Left hindlimb (tissue), 1 donor: ENCODE data around the gene COL1A2.

Source experiments
- DNase-seq: peaks from one replicate; pipeline ENCODE4 v3.0.0-alpha.2; 2018

COL1A2 gene

DNA sequence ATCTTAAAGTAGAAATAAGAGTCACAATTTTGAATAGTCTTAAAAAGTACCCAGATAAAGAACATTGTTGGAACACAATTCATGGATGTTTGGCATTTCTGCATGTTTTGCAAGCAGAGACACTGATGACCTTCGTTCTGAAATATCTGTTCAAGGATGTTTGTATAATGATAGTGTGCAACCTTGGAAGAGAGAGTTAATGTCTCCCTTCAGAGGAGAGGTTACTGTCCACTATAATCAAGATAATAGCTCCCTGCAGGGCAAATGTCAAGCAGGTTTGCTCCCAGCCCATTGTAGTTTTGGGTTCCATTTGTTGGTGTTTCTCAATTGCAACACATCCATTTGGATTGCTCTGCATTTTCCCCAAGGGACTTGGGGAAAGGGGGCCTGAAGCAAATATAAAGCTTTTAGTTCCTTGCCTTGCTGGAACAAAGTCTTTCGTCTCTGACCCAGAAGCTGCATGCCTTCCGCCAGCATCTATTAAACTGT is 45.2 kb downstream of the COL1A2 start:
- no peak for DNase-seq

DNA sequence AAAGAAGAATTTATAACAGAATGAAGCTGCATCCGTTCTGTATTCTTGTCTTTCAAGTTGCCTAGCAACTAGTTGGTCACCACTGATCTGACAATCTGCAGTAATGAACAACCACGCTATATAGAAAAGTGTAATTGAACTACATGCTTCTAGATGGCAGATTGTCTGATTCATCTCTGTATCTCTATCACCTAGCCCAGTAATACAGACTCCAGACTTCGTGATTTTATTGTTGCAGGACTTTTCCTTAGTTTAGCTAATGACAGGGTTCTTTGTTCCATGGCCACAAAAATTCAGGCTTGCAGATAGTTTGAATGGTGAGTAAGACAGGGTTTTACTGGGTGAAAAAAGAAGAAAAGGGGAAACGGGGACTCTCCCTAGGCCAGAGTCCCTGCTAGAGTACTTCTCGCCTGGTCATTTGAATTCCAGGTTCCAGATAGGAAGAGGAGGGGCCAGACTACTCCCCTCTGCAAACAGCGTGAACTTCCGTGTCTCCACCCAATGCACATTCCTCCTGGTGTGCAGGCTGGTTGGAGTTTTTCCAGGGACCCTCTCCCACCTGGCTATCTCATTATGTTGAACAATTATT is 45.9 kb downstream of the COL1A2 start:
- no peak for DNase-seq

DNA sequence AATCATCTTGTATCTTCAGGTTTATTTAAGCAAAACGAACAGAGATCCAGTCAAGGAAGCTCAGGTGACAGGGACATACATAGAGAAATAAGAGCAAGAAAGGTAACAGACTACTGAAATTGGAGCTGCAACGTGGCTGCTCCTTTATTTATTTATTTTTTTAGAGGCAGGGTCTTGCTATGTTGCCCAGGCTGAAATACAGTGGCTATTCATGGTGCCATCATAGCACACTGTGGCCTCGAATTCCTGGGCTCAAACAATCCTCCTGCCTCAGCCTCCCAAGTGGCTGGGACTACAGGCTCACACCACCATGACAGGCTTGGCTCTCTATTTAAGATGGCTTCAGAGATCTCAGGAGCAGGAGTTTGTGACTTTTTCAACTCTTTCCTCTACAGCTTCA is 46.4 kb downstream of the COL1A2 start:
- no peak for DNase-seq

DNA sequence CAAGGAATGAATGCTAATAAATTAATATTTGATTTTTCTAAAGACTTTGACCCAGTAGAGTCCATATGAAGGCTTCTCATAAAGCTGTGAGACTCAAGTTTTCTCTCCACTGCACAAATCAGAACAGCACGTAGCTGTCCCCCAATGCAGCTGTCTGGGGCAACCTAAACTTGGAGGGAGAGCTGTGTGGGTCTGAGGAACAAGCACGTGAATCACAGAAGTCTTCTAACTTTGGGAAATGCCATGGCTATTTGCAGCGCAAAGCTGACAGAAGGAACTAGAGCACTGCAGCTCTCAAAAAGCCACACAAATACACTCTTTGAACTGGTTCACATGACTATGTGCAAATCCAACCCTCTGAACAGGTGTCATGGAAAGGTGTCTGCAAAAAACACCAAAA is 47.9 kb downstream of the COL1A2 start:
- DNase-seq: no peak

DNA sequence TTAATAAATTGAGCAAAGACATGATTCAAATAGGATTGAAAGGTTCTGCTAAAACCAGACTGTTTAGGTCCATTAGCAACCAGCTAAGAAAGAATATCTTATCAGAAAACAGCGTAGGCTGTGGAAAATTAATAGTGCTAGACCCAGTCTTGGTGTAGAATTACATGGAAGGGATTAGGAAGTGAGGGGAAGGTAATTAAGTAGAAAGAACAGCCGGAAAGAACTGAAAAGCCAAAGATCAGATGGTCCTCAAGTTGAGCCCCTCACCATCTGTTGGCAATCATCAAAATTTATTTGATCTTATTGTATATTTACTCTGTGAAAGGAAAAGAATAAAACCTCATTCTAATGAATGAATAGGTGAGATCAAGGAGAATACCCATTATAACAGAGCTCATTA is 50.1 kb downstream of the COL1A2 start:
- DNase-seq: no peak

DNA sequence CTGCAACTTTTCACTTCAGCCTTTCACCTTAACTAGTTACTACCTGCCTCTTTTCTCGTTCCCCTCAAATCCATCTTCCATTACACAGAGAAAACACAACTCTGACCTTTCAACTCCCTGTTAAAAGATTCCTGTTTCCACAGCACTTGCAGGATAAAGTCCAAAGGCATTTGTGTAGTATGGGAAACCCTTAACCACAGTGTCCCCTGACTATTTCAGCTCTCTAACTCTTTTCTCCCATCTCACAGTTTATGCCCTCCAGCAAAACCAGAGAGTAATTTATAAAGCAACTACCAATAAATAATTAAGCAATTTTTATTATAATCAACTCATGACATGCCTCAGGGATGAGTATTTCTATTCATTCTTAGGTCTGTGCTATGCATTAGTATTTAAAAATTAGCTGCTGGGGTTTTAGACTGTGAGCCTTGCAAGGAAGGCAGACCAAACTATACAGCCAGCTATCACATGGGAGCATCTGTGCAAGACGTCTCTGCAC is 51.0 kb downstream of the COL1A2 start:
- DNase-seq: no peak

DNA sequence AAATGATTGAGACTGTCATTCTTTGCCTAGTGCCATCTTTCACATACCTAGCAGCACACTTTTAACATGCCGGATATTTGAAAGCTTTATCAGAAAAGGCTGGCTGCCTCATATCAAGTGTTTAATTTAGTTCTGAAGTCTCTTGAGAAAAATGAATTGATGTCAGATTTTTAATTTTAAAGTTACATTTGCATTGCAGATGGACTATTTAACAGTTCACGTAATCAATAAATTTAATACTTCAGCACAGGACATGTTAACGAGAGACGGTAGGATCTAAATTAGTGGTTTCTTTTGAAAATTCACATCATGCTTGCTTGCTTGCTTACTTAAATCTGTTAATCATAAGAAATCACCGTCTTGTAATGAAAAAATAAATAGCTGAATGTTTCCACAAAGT is 51.6 kb downstream of the COL1A2 start:
- no peak for DNase-seq

DNA sequence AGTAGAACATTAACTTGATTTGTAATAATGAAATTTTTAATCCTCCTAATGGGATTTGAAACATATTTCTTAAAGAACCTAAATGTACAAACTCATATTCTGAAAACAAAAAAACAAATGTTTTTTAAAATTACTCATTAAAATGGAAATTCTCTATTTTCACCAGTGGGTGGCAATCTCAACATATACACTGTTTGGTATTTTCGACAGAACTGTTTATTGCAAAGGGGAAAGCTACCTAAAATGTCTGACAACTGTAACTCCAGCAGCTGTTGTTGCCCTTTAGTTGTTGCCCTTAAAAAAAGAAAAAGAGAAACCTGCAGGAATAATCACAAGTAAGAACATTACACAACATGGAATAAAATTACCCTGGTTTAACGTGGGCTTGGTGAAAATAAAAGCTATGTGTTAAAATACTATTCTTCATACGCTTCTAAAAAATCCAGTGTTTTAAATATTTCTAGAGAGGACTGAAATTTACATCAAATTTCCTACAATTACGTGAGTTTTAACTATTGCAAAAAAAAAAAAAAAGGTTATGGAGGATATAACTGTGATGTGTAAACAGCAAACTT is 54.5 kb downstream of the COL1A2 start:
- no peak for DNase-seq

DNA sequence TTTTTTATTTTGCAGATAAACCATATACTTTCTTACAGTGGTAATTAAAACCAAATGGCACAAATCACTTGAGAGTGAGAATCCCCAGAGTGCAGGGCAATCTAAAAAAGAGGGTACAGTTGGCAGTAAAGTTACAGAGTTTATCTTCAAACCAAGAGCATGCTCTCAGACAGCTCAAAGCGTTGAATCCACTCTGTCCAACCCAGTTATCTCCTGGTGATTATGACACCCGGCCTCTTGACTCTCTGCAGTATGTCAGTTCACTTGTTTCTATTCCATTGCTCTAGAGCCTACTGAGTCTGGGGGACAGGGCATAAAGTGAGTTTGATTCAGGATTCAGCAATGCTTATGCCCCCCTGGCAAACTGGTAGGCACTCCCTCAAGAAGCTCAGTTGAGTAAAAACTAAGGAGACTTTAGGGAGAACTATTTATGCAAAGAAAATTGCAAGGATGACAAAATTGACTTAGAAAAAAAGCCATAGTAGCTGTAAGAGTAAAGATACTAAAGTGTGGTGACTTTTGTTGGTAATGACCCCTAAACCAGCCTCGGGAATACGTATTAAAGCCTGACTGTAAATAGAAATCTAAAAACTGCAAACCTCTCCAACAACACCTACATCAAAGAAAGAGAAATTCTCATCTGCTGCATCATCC is 55.5 kb downstream of the COL1A2 start:
- DNase-seq: no peak

DNA sequence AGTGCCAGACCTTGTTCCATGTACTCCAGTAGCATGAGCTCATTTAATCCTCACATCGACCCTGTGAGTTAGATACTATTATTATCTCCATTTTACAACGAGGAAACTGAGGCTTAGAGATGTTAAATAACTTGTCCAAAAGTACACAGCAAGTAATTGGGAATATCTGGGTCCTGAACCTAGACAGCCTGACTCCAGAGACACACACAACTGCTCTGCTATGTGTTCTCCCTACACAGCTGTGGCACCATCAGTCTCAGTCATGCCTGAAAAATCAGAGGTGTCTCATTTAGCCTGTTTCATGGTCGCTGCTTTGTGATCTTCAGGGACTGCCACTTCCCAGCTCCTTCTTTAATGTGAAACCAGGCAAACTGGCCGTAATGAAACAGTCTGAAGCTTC is 56.5 kb downstream of the COL1A2 start:
- DNase-seq: no peak

DNA sequence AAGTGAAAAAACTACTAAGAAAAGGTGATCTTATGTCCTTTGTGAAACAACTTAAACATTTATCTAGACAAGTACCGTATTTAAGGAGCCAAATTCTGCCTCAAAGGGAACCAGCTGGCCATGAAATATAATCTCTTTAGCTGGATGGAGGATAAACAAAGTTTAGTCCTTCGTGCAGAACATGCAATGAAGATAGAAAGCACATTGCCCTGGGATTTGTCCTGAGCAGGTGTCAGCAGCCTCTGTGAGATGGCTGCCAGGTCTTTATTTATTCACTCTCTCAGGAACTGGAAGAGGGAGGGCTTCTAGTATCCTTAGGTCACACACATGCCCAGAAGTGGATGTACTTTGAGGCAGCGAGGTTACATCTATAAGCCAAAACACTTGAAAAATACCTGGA is 57.5 kb downstream of the COL1A2 start:
- DNase-seq: peak; percentile 40

DNA sequence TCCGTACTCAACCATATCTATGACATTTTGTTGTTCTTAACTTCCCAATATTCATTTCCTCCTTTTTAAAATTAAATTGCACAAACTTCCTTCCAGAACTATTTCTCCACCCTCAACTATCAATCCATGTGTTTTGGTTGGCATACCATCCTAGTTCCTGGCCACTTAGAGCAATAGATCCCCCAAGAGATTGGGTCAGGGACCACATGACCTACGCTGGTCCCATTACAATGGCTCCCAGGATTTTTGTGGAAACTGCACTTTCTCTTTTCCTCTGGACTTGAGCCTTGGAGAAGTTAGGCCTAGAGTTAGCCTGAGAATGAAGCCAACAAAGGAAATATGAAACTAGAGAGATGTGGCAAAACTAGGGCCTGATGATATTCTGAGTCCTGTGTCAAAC is 59.2 kb downstream of the COL1A2 start:
- DNase-seq: no peak

DNA sequence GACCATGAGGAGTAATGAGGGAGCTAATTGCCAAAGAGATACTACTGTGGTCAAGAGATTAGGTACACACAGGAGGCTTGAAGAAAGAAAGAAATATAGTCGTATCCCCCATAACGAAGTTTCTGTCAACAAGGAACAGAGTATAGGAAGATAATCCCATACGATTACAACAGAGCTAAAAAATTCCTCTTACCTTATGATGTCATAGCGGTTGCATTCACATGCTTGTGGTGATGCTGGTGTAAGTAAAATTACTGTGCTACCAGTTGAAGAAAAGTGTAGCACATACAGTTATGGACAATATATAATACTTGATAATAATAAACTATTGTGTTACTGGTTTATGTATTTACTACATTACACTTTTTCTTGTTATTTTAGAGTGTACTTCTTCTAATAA is 63.3 kb downstream of the COL1A2 start:
- no peak for DNase-seq

DNA sequence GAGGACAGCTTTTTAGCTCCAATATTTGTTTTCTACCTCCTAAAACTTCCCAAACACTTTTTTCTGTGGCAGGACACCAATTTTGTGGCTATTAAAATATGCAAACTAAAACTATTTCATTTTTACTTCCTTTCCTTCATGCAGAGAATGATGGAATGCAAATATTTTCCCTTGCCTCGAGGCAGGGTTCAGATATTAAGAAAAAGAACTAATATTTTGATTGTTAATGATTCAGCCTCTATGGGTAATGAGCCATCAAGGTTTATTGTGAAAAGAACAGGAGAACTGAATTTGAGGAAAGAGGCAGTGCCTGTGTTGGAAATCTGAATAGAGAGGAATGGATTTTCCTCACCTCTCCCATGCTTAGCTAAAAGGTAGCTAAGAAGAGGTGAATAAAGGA is 71.8 kb downstream of the COL1A2 start:
- DNase-seq: no peak

DNA sequence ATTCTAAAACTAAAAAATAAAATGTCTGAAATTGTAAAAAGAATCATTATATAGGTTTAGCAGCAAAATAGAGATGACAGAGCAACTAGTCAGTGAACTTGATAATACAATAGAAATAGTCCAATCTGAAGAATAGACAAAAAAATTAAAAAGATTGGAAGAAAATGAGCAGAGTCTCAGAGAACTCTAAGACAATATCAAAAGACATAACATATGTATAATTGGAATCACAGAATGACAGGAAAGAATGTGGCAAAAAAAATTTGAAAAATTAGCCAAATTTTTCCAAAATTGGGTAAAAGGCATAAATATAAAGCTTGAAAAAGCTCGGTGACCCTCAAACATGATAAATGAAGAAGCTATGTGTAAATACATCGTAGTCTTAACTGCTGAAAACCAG is 76.9 kb downstream of the COL1A2 start:
- no peak for DNase-seq

DNA sequence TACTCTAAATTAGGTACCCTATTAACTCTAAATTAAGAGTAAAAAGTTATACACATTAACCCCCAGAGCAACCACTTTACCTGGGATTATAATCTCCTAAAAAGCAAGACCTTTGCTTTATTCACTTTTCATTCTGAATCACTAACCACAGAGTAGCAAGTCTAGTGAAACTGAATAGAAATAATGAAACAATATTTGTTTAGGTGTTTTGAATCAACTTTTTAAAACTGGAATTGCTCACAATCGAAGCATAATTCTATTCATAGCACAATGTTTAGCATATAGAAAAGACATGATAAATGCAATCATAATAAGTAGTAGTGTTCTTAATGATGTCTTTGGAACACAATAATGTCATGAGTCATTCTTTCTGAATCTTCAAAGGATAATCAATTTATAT is 77.9 kb downstream of the COL1A2 start:
- no peak for DNase-seq

DNA sequence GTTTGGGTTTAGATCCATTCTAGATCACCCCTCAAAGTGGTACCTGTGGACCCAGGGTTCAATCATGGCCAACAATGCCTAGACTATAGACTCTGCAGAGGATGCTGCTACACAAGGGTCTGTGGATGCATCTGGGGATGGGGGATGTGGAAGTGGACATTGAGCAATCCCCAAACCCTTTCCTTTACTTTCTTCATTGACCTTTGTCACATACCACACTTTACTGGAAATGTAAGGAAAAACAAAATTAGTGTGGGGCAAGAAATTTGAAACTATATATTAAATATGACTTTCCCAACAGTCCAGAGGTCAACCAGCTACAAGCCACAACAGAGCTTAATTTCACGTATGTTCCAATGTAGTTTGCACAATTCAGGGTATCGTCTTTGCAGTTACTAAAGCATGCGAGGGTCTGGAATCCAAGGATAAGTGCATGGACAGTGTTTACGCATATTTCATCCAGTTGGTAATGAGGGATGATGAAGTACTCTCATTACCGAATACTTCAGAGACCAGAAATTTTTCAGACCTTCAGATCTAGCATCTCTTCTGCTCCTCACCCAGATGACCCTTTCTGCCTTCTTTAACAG is 81.7 kb downstream of the COL1A2 start:
- DNase-seq: no peak

DNA sequence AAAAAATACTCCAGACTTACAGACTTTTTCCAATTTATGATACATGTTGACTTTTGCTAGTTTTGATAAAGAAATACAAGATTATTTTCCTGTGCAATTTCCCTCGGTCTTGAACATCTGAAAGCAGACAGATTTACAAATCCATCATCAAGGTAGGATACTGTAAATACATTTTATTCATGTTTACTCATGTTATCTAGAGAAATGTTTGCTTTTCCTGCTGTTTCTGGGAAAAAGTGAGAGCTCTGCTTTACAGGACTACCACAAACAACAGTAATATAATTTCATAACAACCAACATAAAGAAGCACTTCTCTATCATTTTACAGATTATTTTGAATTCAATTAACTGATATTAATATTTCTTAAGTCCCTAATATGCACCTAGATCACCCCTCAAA is 83.2 kb downstream of the COL1A2 start:
- DNase-seq: no peak

DNA sequence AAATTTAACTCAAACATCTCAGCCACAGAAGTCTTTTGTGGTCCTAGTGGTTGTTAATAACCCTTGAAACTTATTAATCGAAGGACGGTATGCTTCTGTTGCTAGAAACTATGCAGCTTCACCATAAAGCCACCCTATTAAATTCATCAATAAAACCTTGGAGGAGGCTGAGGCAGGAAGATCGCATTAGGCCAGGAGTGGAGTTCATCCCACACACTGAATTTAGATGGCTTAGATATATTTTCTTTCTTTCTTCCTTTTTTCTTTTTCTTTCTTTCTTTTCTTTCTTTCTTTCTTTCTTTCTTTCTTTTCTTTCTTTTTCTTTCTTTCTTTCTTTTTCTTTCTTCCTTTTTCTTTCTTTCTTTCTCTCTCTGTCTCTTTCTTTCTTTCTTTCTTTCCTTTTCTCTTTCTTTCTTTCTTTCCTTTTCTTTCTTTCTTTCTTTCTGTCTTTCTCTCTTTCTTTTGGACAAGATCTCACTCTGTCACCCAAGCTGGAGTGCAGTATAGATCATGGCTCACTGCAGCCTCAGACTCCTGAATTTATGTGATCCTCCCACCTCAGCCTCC is 84.0 kb downstream of the COL1A2 start:
- no peak for DNase-seq
